Smooth muscle cell (in vitro differentiated cells): ENCODE results near the gene MAPKBP1. TPM values are rescaled to one million over a fixed set of nuclear protein-coding genes. Genes with fewer than 3 reads are reported as not detected.

Experiments used
- DNase-seq: peaks from one replicate; lab custom pipeline; 2025; ENCODE audit not compliant: unreplicated experiment; lab: John Stamatoyannopoulos, UW
- H2AFZ ChIP-seq: fragments of 200-600 bp; sonication (generic); 2 replicates; pipeline ENCODE4 v1.6.0; 2016; ENCODE audit warnings: antibody characterized with exemption, low read depth, mild to moderate bottlenecking
- H3F3A ChIP-seq: fragments of 200-600 bp; sonication (generic); 2 replicates; pipeline ENCODE4 v1.6.0; 2017; ENCODE audit warnings: antibody characterized with exemption, low read depth
- H3K27ac ChIP-seq: fragments of 200-600 bp; sonication (generic); 2 replicates; pipeline ENCODE4 v1.5.1; 2016; ENCODE audit warnings: low read depth, mild to moderate bottlenecking
- H3K27me3 ChIP-seq: fragments of 200-600 bp; sonication (generic); 2 replicates; pipeline ENCODE4 v1.6.1; 2016; ENCODE audit warnings: low read depth, mild to moderate bottlenecking
- H3K36me3 ChIP-seq: fragments of 200-600 bp; sonication (generic); 2 replicates; pipeline ENCODE4 v1.5.1; 2016; ENCODE audit warnings: low read depth
- H3K4me1 ChIP-seq: fragments of 200-600 bp; sonication (generic); 2 replicates; pipeline ENCODE4 v1.5.1; 2016; ENCODE audit warnings: low read depth
- H3K4me2 ChIP-seq: fragments of 200-600 bp; sonication (generic); 2 replicates; pipeline ENCODE4 v1.6.0; 2016; ENCODE audit warnings: mild to moderate bottlenecking
- H3K4me3 ChIP-seq: fragments of 200-600 bp; sonication (generic); 2 replicates; pipeline ENCODE4 v1.5.1; 2016; ENCODE audit warnings: mild to moderate bottlenecking
- H3K79me2 ChIP-seq: fragments of 200-600 bp; sonication (generic); 2 replicates; pipeline ENCODE4 v1.6.0; 2016; ENCODE audit warnings: low read depth, mild to moderate bottlenecking
- H3K9ac ChIP-seq: fragments of 200-600 bp; sonication (generic); 2 replicates; pipeline ENCODE4 v1.6.0; 2016; ENCODE audit warnings: low read depth
- H3K9me3 ChIP-seq: fragments of 200-600 bp; sonication (generic); replicated peaks from 2 replicates; pipeline ENCODE4 v1.5.1; 2016; ENCODE audit warnings: low read depth
- H4K20me1 ChIP-seq: fragments of 200-600 bp; sonication (generic); 2 replicates; pipeline ENCODE4 v1.6.0; 2016; ENCODE audit warnings: low read depth
- WGBS: methylation state at CpG from one replicate; pipeline ENCODE4 v1.1.7; 2016; ENCODE audit warnings: low lambda C conversion rate; 5-methylcytosine and 5-hydroxymethylcytosine counted together
- polyA plus RNA-seq: library from polyadenylated mRNA; unstranded; fragments of >200 nt; fragmentation: Nextera tagmentation; extraction: Ambion mirVana; gene quantifications from 2 replicates; pipeline ENCODE4 v1.2.1, GENCODE V29; 2016
- total RNA-seq: library from RNA; depleted of rRNA; stranded (reverse); fragments of >200 nt; gene quantifications from 2 replicates; pipeline ENCODE4 v1.2.3, GENCODE V29; 2014
- TF ChIP-seq, protein P1 (sequence below): fragments of 200-600 bp; sonication (generic); IDR thresholded peaks from 2 replicates; pipeline ENCODE4 v1.5.1; 2017; ENCODE audit warnings: borderline replicate concordance, mild to moderate bottlenecking, antibody characterized with exemption; ENCODE audit not compliant: insufficient read depth, poor library complexity, severe bottlenecking

MAPKBP1 gene
- total and polyA plus RNA-seq, 2 experiments from 2014 or later = 6.6 to 10.7 TPM

- Histone ChIP-seq H3K9ac (no peak overlapping the region), H3K27ac (no peak overlapping the region), H3K27me3 (no peaks in the 10 kb centered on the region), H3K9me3 (no peaks in the 10 kb centered on the region), H3K4me2 (no peak overlapping the region), H3K4me3 (no peak overlapping the region), H2AFZ (no peak overlapping the region), H3F3A (no peaks in the 10 kb centered on the region), H3K4me1 (no peaks in the 10 kb centered on the region), H4K20me1 (no peaks in the 10 kb centered on the region), H3K36me3 (no peaks in the 10 kb centered on the region), H3K79me2 (no peaks in the 10 kb centered on the region)
- no peak for DNase-seq
- TF ChIP-seq, protein P1, sequence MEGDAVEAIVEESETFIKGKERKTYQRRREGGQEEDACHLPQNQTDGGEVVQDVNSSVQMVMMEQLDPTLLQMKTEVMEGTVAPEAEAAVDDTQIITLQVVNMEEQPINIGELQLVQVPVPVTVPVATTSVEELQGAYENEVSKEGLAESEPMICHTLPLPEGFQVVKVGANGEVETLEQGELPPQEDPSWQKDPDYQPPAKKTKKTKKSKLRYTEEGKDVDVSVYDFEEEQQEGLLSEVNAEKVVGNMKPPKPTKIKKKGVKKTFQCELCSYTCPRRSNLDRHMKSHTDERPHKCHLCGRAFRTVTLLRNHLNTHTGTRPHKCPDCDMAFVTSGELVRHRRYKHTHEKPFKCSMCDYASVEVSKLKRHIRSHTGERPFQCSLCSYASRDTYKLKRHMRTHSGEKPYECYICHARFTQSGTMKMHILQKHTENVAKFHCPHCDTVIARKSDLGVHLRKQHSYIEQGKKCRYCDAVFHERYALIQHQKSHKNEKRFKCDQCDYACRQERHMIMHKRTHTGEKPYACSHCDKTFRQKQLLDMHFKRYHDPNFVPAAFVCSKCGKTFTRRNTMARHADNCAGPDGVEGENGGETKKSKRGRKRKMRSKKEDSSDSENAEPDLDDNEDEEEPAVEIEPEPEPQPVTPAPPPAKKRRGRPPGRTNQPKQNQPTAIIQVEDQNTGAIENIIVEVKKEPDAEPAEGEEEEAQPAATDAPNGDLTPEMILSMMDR = no peak
- 88% methylated on average over 3 of the region's 3 CpGs for WGBS
Observed at GRCh38 chr15:41832875-41833274, 58.6 kb downstream of the MAPKBP1 start.

DNA sequence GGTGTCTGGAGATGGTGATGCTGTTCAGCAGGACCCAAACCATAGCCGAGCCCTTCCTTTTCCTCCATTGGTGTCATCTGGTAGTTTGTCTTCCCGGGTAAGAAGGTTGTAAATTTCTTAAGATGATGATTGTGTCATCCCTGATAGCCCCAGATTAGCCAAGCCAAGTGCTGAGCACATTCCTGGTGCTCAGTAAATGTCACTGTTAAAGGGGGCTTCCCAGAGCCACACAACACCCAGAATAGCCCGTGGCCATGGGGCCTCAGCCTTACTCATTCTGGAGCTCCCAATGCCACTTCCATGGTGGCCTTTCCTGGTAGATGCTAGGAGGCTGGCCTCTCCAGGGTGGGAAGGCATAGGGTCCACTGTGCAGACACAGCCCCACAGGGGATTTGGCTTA, 59.8 kb downstream of the MAPKBP1 start:
- Histone ChIP-seq H3K9ac (no peak overlapping the region), H3K79me2 (no peaks in the 10 kb centered on the region), H2AFZ (no peak overlapping the region), H3K4me1 (no peaks in the 10 kb centered on the region), H3F3A (no peaks in the 10 kb centered on the region), H3K36me3 (no peaks in the 10 kb centered on the region), H3K4me2 (no peak overlapping the region), H3K27ac (no peak overlapping the region), H3K4me3 (no peak overlapping the region), H4K20me1 (no peaks in the 10 kb centered on the region), H3K27me3 (no peaks in the 10 kb centered on the region), H3K9me3 (no peaks in the 10 kb centered on the region)
- TF ChIP-seq, protein P1 = no peak
- 66% methylated on average over 3 of the region's 3 CpGs for WGBS
- DNase-seq = no peak

GRCh38 chr15:41836073-41836472, 61.8 kb downstream of the MAPKBP1 start:
- Histone ChIP-seq H3K9me3 (no peaks in the 10 kb centered on the region), H2AFZ (no peak overlapping the region), H3F3A (no peaks in the 10 kb centered on the region), H3K79me2 (no peaks in the 10 kb centered on the region), H3K27ac (no peak overlapping the region), H3K36me3 (no peaks in the 10 kb centered on the region), H4K20me1 (no peaks in the 10 kb centered on the region), H3K4me2 (no peak overlapping the region), H3K27me3 (no peaks in the 10 kb centered on the region), H3K4me3 (no peak overlapping the region), H3K9ac (no peak overlapping the region), H3K4me1 (no peaks in the 10 kb centered on the region)
- DNase-seq = no peak
- TF ChIP-seq, protein P1 = no peak
- WGBS = 89% methylated on average over 6 of the region's 6 CpGs

DNA sequence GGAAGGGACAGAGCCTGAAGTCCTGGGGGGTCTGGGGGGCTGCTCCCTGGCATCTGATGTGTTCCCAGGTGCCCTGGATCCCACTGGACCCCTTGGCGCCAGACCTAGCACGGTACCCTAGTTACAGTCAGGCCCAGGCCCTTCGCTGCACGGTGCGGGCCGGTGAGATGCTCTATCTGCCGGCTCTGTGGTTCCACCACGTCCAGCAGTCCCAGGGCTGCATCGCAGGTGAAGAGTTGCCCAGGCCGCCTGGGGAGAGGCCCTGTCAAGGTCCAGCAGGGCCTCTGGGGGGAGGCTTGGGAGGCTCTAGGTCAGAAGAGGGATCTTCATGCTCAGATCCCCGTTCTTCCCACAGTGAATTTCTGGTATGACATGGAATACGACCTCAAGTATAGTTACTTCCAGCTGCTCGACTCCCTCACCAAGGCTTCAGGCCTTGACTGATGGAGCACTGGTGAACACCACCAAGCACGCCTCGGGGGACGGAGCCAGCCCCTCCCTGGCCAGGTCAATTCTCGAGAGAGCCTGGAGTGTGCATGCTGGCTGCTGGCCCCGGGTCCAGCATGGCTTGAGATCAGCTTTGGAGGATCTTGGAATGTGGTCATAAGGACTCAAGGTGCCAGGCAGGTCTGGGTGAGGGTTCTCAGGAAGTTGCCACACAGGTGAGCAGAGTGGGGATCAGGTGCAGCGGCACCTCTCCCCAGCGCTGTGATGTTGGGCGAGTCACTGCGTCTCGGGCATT, 62.6 kb downstream of the MAPKBP1 start:
- H3K36me3 ChIP-seq = no peaks in the 10 kb centered on the region
- TF ChIP-seq, protein P1 = no peak

More for the DNA sequence above, 62.6 kb downstream of the MAPKBP1 start:
- Histone ChIP-seq H3K79me2 (no peaks in the 10 kb centered on the region), H3K27ac (no peak overlapping the region), H3K4me3 (no peak overlapping the region), H3K4me1 (no peaks in the 10 kb centered on the region), H3K27me3 (no peaks in the 10 kb centered on the region), H3F3A (no peaks in the 10 kb centered on the region), H4K20me1 (no peaks in the 10 kb centered on the region), H3K4me2 (no peak overlapping the region), H2AFZ (no peak overlapping the region), H3K9me3 (no peaks in the 10 kb centered on the region), H3K9ac (no peak overlapping the region)
- DNase-seq = no peak
- 96% methylated on average over 23 of the region's 23 CpGs for WGBS
